Stomach (tissue), 9 donors: Measurements from ENCODE around the gene PDE6H. TPM values are rescaled to one million over a fixed set of nuclear protein-coding genes. Genes with fewer than 3 reads are reported as not detected.

ENCODE experiments used
- DNase-seq, 2 donors: peaks; one replicate each; pipeline versions ENCODE4 v3.0.0 to v3.0.0-alpha.2; 2013 to 2019
- H3K27ac ChIP-seq, 5 donors: fragments of 200-600 bp in 4 of 5; sonication (generic) in 4 of 5; one replicate each; pipeline ENCODE4 v1.5.1; 2013 to 2019; ENCODE audit warnings: mild to moderate bottlenecking in 1 of 5, moderate library complexity in 1 of 5
- H3K27me3 ChIP-seq, 3 donors: fragments of 200-600 bp; sonication (generic); one replicate each; pipeline ENCODE4 v1.5.1; 2017 to 2019; ENCODE audit warnings: mixed run types in 1 of 3
- H3K36me3 ChIP-seq, 4 donors: fragments of 200-600 bp; sonication (generic); 1 replicate in 3 of 4; 2 replicates in 1 of 4; pipeline ENCODE4 v1.5.1; 2016 to 2019
- H3K4me1 ChIP-seq, 4 donors: fragments of 200-600 bp; sonication (generic); one replicate each; pipeline ENCODE4 v1.5.1; 2016 to 2019
- H3K4me3 ChIP-seq, 4 donors: fragments of 200-600 bp; sonication (generic) in 3 of 4; one replicate each; pipeline ENCODE4 v1.5.1; 2016 to 2019; ENCODE audit warnings: mild to moderate bottlenecking in 1 of 4
- H3K9me3 ChIP-seq, 4 donors: fragments of 200-600 bp; sonication (generic); one replicate each; pipeline ENCODE4 v1.5.1; 2016 to 2019
- EP300 ChIP-seq: sonication (generic); formaldehyde crosslinking; IDR thresholded peaks from one replicate; pipeline ENCODE4 v1.6.1; 2017; ENCODE audit warnings: antibody characterized with exemption
- POLR2A ChIP-seq, 4 donors: fragments of 450-650 bp; IDR thresholded peaks; one replicate each; pipeline ENCODE4 v1.6.1; 2016; ENCODE audit warnings: antibody characterized with exemption in 4 of 4, control low read depth in 2 of 4, mild to moderate bottlenecking in 1 of 4, moderate library complexity in 1 of 4
- POLR2AphosphoS5 ChIP-seq, 3 donors: sonication (generic); formaldehyde crosslinking; IDR thresholded peaks; one replicate each; pipeline ENCODE4 v1.6.1; 2016; ENCODE audit warnings: antibody characterized with exemption in 3 of 3
- WGBS, 5 donors: extraction: QIAGEN DNeasy Blood & Tissue Kit in 3 of 5; methylation state at CpG; one replicate each; pipeline versions ENCODE4 v1.1.5 to v1.1.7; 2013 to 2018; 5-methylcytosine and 5-hydroxymethylcytosine counted together
- intact Hi-C: fragments of 100-400 bp; cut with DNase I; formaldehyde crosslinking; loops from one replicate; pipeline ENCODE4 v1.15.1; 2023; ENCODE audit warnings: low total_unique reads
- polyA plus RNA-seq, 3 donors: library from polyadenylated mRNA; stranded (reverse); fragments of 200-250 nt; gene quantifications; one replicate each; pipeline ENCODE4 v1.2.3, GENCODE V29; 2013
- total RNA-seq, 5 donors: library from RNA; depleted of rRNA; stranded (reverse); fragments of >200 nt; gene quantifications; one replicate each; pipeline versions ENCODE4 v1.1.0 to v1.2.3, GENCODE V29; 2014 to 2016
- TF ChIP-seq, protein P1 (sequence below), 7 experiments: fragments of 450-650 bp in 4 of 7; fragments of 200-600 bp in 3 of 7; sonication (generic) in 3 of 7; IDR thresholded peaks; one replicate each; pipeline ENCODE4 v1.5.1; 2016 to 2019; ENCODE audit warnings: antibody characterized with exemption in 7 of 7, control low read depth in 2 of 7, mild to moderate bottlenecking in 1 of 7
- donor health status: healthy with polysubstance abuse.
- donor health status: Bipolar disorder and iron deficiency.
- donor health status: healthy.

The PDE6H gene
- total and polyA plus RNA-seq, 8 donors, result not detected

DNA sequence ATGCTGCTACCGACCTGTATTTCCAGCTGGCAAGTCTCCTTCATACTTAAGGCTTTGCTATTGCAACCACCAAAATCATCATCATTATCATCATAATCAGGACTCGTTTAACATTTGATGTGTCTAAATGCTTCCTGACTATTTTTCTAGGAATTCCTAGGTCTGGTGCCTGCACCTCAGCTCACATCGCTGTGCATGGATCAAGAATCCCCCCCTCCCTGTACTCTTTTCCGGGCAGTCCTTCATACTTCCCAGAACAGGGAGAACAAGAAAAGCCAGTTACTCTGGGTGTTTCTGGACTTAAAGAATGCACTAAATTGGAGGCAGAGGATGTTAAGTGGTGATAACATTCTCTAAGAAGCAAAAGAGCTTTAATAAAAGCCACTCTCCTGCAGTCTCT lies 43.9 kb upstream of the PDE6H start:
- no peaks in the 10 kb centered on the region for H3K27me3 ChIP-seq
- H3K9me3 ChIP-seq, result no peaks in the 10 kb centered on the region
- intact Hi-C loops, result no loop called here
- 14 to 44% (median 19%) methylated on average over 4 of the region's 4 CpGs for WGBS, 5 donors
- H3K27ac ChIP-seq, result no peak overlapping the region
- DNase-seq, result peak in 1 of 2 donors; percentile 85
- TF ChIP-seq POLR2AphosphoS5 (IDR thresholded peaks at IDR 0.05), result peak in 1 of 3 donors; percentile 18
- no peak for TF ChIP-seq POLR2A (IDR thresholded peaks at IDR 0.05)
- TF ChIP-seq, protein P1, sequence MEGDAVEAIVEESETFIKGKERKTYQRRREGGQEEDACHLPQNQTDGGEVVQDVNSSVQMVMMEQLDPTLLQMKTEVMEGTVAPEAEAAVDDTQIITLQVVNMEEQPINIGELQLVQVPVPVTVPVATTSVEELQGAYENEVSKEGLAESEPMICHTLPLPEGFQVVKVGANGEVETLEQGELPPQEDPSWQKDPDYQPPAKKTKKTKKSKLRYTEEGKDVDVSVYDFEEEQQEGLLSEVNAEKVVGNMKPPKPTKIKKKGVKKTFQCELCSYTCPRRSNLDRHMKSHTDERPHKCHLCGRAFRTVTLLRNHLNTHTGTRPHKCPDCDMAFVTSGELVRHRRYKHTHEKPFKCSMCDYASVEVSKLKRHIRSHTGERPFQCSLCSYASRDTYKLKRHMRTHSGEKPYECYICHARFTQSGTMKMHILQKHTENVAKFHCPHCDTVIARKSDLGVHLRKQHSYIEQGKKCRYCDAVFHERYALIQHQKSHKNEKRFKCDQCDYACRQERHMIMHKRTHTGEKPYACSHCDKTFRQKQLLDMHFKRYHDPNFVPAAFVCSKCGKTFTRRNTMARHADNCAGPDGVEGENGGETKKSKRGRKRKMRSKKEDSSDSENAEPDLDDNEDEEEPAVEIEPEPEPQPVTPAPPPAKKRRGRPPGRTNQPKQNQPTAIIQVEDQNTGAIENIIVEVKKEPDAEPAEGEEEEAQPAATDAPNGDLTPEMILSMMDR (IDR thresholded peaks at IDR 0.05), result no peak
- no peak for TF ChIP-seq EP300
- peaks cover 0 to 37% (median 25%) of the 10 kb centered on the region in 4 donors for H3K4me1 ChIP-seq
- no peaks in the 10 kb centered on the region for H3K36me3 ChIP-seq
- H3K4me3 ChIP-seq, result peak overlapping the region in 1 of 4 donors; percentile 11

DNA sequence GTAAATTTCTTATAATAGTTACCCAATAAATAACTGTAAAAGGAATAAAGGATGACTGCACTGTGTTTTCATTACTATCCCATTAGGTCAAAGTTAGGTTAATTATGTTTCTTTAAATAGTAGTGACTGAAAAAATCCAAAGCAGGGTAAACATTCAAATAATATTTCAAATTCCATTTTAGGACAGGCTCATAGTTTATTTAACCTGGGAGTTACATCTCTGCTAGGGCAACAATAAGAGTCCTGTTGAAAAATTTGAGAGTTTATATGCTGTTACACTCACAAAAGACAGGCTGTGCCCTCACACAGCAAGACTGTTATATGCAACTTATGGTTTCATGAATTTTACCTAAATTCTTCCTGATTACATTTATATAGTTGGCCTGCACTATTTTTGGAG lies 42.5 kb upstream of the PDE6H start:
- Histone ChIP-seq H3K9me3 (no peaks in the 10 kb centered on the region), H3K27ac (no peak overlapping the region), H3K36me3 (no peaks in the 10 kb centered on the region), H3K4me3 (no peak overlapping the region), H3K4me1 (peaks cover 2 to 44% (median 25%) of the 10 kb centered on the region in 4 donors), H3K27me3 (no peaks in the 10 kb centered on the region)
- intact Hi-C loops, result no loop called here
- no peak for DNase-seq
- TF ChIP-seq, protein P1 (IDR thresholded peaks at IDR 0.05), result no peak
- TF ChIP-seq POLR2A (IDR thresholded peaks at IDR 0.05), result no peak
- no peak for TF ChIP-seq EP300
- no peak for TF ChIP-seq POLR2AphosphoS5 (IDR thresholded peaks at IDR 0.05)

DNA sequence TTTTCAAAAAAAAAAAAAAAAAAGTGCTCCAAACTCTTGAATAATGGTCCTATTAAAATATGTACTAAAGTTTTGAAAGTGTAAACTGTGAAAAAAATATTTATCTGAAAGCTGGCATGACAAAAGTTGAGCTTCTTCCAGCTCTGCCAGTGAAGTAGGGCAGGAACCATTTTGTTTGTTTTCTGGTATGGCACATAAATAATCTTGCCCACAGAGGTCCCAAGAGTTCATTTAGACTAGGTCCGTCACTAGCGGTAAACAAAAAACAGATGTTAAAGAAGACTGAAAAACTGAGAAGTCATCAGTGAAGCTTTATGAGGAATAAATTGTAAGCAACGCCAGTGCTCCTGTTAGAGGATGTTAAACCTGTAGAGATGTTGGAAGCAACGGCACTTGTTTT lies 41.5 kb upstream of the PDE6H start:
- intact Hi-C loops, result no loop called here
- no peak for TF ChIP-seq POLR2A (IDR thresholded peaks at IDR 0.05)
- TF ChIP-seq, protein P1 (IDR thresholded peaks at IDR 0.05), result no peak
- TF ChIP-seq EP300, result no peak
- no peak for TF ChIP-seq POLR2AphosphoS5 (IDR thresholded peaks at IDR 0.05)
- WGBS, 5 donors, result 57 to 80% (median 63%) methylated on average over 4 of the region's 4 CpGs
- Histone ChIP-seq H3K4me1 (peaks cover 9 to 46% (median 25%) of the 10 kb centered on the region in 4 donors), H3K9me3 (no peaks in the 10 kb centered on the region), H3K27ac (no peak overlapping the region), H3K27me3 (no peaks in the 10 kb centered on the region), H3K36me3 (no peaks in the 10 kb centered on the region), H3K4me3 (no peak overlapping the region)
- DNase-seq, result no peak

DNA sequence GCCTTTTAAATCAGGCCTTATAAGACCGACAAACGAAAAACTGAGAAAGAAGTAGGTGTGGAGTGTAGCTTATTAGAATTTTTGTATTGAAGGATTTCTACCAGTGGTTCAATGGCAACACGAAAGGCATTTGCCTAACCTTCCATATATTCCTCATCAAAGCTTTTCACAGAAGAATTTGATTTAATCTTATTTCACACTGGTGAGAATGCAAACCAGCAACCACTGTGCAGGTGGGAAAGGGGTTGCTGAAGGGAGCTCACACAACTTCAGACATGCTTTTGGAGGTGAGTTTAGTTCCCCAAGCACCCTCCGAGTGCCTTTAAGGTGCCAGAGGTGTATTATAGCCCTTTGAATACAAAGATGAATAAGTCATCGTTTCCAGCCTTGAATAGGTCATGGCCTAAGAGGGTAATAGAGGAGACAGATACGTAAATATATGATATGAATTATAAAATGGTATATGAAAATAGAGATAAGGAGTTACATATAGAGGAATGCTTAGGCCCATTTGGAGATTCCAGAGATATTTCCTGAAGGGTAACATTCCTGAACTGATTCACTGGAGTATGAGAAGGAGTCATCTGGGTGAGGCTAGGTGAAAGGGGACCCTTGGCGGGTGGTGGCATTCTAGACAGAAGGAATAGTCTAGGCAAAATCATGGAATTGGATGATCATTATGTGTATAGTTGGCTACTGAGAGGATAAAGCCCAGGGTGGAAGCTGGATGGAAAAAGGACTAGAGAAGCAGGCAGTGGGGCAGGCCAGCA lies 40.9 kb upstream of the PDE6H start:
- 89 to 96% (median 93%) methylated on average over 7 of the region's 7 CpGs for WGBS, 5 donors
- Histone ChIP-seq H3K27ac (no peak overlapping the region), H3K36me3 (no peaks in the 10 kb centered on the region), H3K4me1 (peaks cover 9 to 46% (median 25%) of the 10 kb centered on the region in 4 donors), H3K27me3 (no peaks in the 10 kb centered on the region), H3K4me3 (no peak overlapping the region), H3K9me3 (no peaks in the 10 kb centered on the region)
- TF ChIP-seq POLR2A (IDR thresholded peaks at IDR 0.05) (no peak), EP300 (no peak), POLR2AphosphoS5 (IDR thresholded peaks at IDR 0.05) (no peak)
- TF ChIP-seq, protein P1 (IDR thresholded peaks at IDR 0.05), result no peak
- no peak for DNase-seq
- intact Hi-C loops, result no loop called here
